ENCODE data around the gene NID1.

The NID1 gene

GRCh38 chr1:235947989-235948388 is 116.9 kb downstream of the NID1 start:
- Mint-ChIP-seq H3K27me3 (no peaks in the 10 kb centered on the region), H3K36me3 (ENCODE audit: insufficient read depth) (peaks cover 2% of the 10 kb centered on the region), H3K9me3 (no peaks in the 10 kb centered on the region), H3K4me1 (peaks cover 8% of the 10 kb centered on the region), H3K4me3 (no peak overlapping the region), H3K27ac (ENCODE audit: low read depth) (no peak overlapping the region)
- ATAC-seq (replicated peaks; ENCODE audit: extremely low read depth, poor library complexity, severe bottlenecking) (no peak), DNase-seq (ENCODE audit: low spot score in 2 of 2) (no peak)

- DNase-seq (ENCODE audit: low spot score in 2 of 2), result no peak
- Mint-ChIP-seq H3K9me3 (no peaks in the 10 kb centered on the region), H3K4me1 (peaks cover 5% of the 10 kb centered on the region), H3K36me3 (ENCODE audit: insufficient read depth) (peaks cover 2% of the 10 kb centered on the region), H3K27ac (ENCODE audit: low read depth) (no peak overlapping the region), H3K27me3 (no peaks in the 10 kb centered on the region), H3K4me3 (no peak overlapping the region)
- ATAC-seq (replicated peaks; ENCODE audit: extremely low read depth, poor library complexity, severe bottlenecking), result no peak
Observed at GRCh38 chr1:235946571-235946981, 118.3 kb downstream of the NID1 start.

GRCh38 chr1:235945775-235946570 is 118.9 kb downstream of the NID1 start:
- H3K27ac Mint-ChIP-seq (ENCODE audit: low read depth), result no peak overlapping the region
- peaks cover 5% of the 10 kb centered on the region for H3K4me1 Mint-ChIP-seq
- H3K4me3 Mint-ChIP-seq, result no peak overlapping the region
- H3K36me3 Mint-ChIP-seq (ENCODE audit: insufficient read depth), result peaks cover 2% of the 10 kb centered on the region
- ATAC-seq (replicated peaks; ENCODE audit: extremely low read depth, poor library complexity, severe bottlenecking) (no peak), DNase-seq (ENCODE audit: low spot score in 2 of 2) (no peak)
- H3K27me3 Mint-ChIP-seq, result no peaks in the 10 kb centered on the region
- no peaks in the 10 kb centered on the region for H3K9me3 Mint-ChIP-seq

- no peak overlapping the region for H3K27ac Mint-ChIP-seq (ENCODE audit: low read depth)
- no peaks in the 10 kb centered on the region for H3K9me3 Mint-ChIP-seq
- DNase-seq (ENCODE audit: low spot score in 2 of 2) (no peak), ATAC-seq (replicated peaks; ENCODE audit: extremely low read depth, poor library complexity, severe bottlenecking) (no peak)
- H3K4me1 Mint-ChIP-seq, result peaks cover 16% of the 10 kb centered on the region
- H3K4me3 Mint-ChIP-seq, result no peak overlapping the region
- H3K36me3 Mint-ChIP-seq (ENCODE audit: insufficient read depth), result peaks cover 2% of the 10 kb centered on the region
- no peaks in the 10 kb centered on the region for H3K27me3 Mint-ChIP-seq
Observed at GRCh38 chr1:235943581-235944114, 121.2 kb downstream of the NID1 start.

GRCh38 chr1:235942979-235943575 is 121.8 kb downstream of the NID1 start:
- H3K27ac Mint-ChIP-seq (ENCODE audit: low read depth), result no peak overlapping the region
- no peak overlapping the region for H3K4me3 Mint-ChIP-seq
- no peak for DNase-seq (ENCODE audit: low spot score in 2 of 2)
- H3K36me3 Mint-ChIP-seq (ENCODE audit: insufficient read depth), result peaks cover 2% of the 10 kb centered on the region
- no peaks in the 10 kb centered on the region for H3K27me3 Mint-ChIP-seq
- H3K4me1 Mint-ChIP-seq, result peaks cover 19% of the 10 kb centered on the region
- no peak for ATAC-seq (replicated peaks; ENCODE audit: extremely low read depth, poor library complexity, severe bottlenecking)
- H3K9me3 Mint-ChIP-seq, result no peaks in the 10 kb centered on the region

- ATAC-seq (replicated peaks; ENCODE audit: extremely low read depth, poor library complexity, severe bottlenecking), result no peak
Observed at GRCh38 chr1:235942625-235942934, 122.3 kb downstream of the NID1 start.

GRCh38 chr1:235941876-235942624 is 122.8 kb downstream of the NID1 start:
- H3K4me1 Mint-ChIP-seq, result peaks cover 19% of the 10 kb centered on the region
- DNase-seq (ENCODE audit: low spot score in 2 of 2) (no peak), ATAC-seq (replicated peaks; ENCODE audit: extremely low read depth, poor library complexity, severe bottlenecking) (no peak)
- no peak overlapping the region for H3K27ac Mint-ChIP-seq (ENCODE audit: low read depth)
- no peaks in the 10 kb centered on the region for H3K27me3 Mint-ChIP-seq
- H3K4me3 Mint-ChIP-seq, result no peak overlapping the region
- H3K36me3 Mint-ChIP-seq (ENCODE audit: insufficient read depth), result peaks cover 2% of the 10 kb centered on the region
- no peaks in the 10 kb centered on the region for H3K9me3 Mint-ChIP-seq

More at GRCh38 chr1:235942625-235942934, 122.3 kb downstream of the NID1 start:
- Mint-ChIP-seq H3K27me3 (no peaks in the 10 kb centered on the region), H3K4me1 (peaks cover 19% of the 10 kb centered on the region), H3K4me3 (no peak overlapping the region), H3K9me3 (no peaks in the 10 kb centered on the region), H3K36me3 (ENCODE audit: insufficient read depth) (peaks cover 2% of the 10 kb centered on the region), H3K27ac (ENCODE audit: low read depth) (no peak overlapping the region)
- no peak for DNase-seq (ENCODE audit: low spot score in 2 of 2)

- ATAC-seq (replicated peaks; ENCODE audit: extremely low read depth, poor library complexity, severe bottlenecking), result no peak
- H3K4me1 Mint-ChIP-seq, result peaks cover 24% of the 10 kb centered on the region
- H3K4me3 Mint-ChIP-seq, result no peak overlapping the region
- DNase-seq (ENCODE audit: low spot score in 2 of 2), result no peak
- H3K27ac Mint-ChIP-seq (ENCODE audit: low read depth), result no peak overlapping the region
- H3K9me3 Mint-ChIP-seq, result no peaks in the 10 kb centered on the region
- no peaks in the 10 kb centered on the region for H3K36me3 Mint-ChIP-seq (ENCODE audit: insufficient read depth)
- no peaks in the 10 kb centered on the region for H3K27me3 Mint-ChIP-seq
Observed at GRCh38 chr1:235940285-235940684, 124.6 kb downstream of the NID1 start.

- Mint-ChIP-seq H3K4me3 (no peak overlapping the region), H3K27ac (ENCODE audit: low read depth) (no peak overlapping the region), H3K36me3 (ENCODE audit: insufficient read depth) (no peaks in the 10 kb centered on the region), H3K4me1 (peaks cover 24% of the 10 kb centered on the region), H3K9me3 (no peaks in the 10 kb centered on the region), H3K27me3 (no peaks in the 10 kb centered on the region)
- DNase-seq (ENCODE audit: low spot score in 2 of 2) (no peak), ATAC-seq (replicated peaks; ENCODE audit: extremely low read depth, poor library complexity, severe bottlenecking) (no peak)
Observed at GRCh38 chr1:235939480-235939775, 125.5 kb downstream of the NID1 start.

GRCh38 chr1:235938709-235939479 is 126.0 kb downstream of the NID1 start:
- H3K27ac Mint-ChIP-seq (ENCODE audit: low read depth), result no peak overlapping the region
- peaks cover 26% of the 10 kb centered on the region for H3K4me1 Mint-ChIP-seq
- DNase-seq (ENCODE audit: low spot score in 2 of 2), result no peak
- no peaks in the 10 kb centered on the region for H3K9me3 Mint-ChIP-seq
- H3K36me3 Mint-ChIP-seq (ENCODE audit: insufficient read depth), result no peaks in the 10 kb centered on the region
- no peaks in the 10 kb centered on the region for H3K27me3 Mint-ChIP-seq
- ATAC-seq (replicated peaks; ENCODE audit: extremely low read depth, poor library complexity, severe bottlenecking), result no peak
- no peak overlapping the region for H3K4me3 Mint-ChIP-seq

GRCh38 chr1:235937123-235937522 is 127.8 kb downstream of the NID1 start:
- H3K9me3 Mint-ChIP-seq, result no peaks in the 10 kb centered on the region
- DNase-seq (ENCODE audit: low spot score in 2 of 2) (no peak), ATAC-seq (replicated peaks; ENCODE audit: extremely low read depth, poor library complexity, severe bottlenecking) (no peak)
- H3K27ac Mint-ChIP-seq (ENCODE audit: low read depth), result no peak overlapping the region
- no peaks in the 10 kb centered on the region for H3K36me3 Mint-ChIP-seq (ENCODE audit: insufficient read depth)
- H3K4me3 Mint-ChIP-seq, result no peak overlapping the region
- peaks cover 37% of the 10 kb centered on the region for H3K4me1 Mint-ChIP-seq
- no peaks in the 10 kb centered on the region for H3K27me3 Mint-ChIP-seq

All from central memory CD8-positive, alpha-beta T cell (primary cell).